OCI-LY3 (cell line): ENCODE data around the gene MCU.
"Not testable (repeated sequence)": the region's sequence is repeated elsewhere in the genome, so short reads cannot be mapped to it uniquely, and the experiment has no call there.

Source experiments
- H2AFZ ChIP-seq: fragments of 200-600, 300-600 bp; shearing (Covaris generic); 2 replicates; pipeline ENCODE4 v1.6.0; 2014; ENCODE audit warnings: antibody characterized with exemption, low read depth, low read length
- H3K27ac ChIP-seq: fragments of 200-600, 300-600 bp; sonication (generic); 2 replicates; pipeline ENCODE4 v1.5.1; 2014; ENCODE audit warnings: mild to moderate bottlenecking, low read length, moderate library complexity, mixed read lengths
- H3K27me3 ChIP-seq: fragments of 200-600, 300-600 bp; sonication (generic); 2 replicates; pipeline ENCODE4 v1.6.1; 2014; ENCODE audit warnings: low read depth, low read length, mixed read lengths
- H3K36me3 ChIP-seq: fragments of 200-600, 300-600 bp; sonication (generic); replicated peaks from 2 replicates; pipeline ENCODE3; 2014; ENCODE audit warnings: low read depth, low read length, mixed read lengths
- H3K4me1 ChIP-seq: fragments of 300-600, 200-600 bp; sonication (generic); 2 replicates; pipeline ENCODE4 v1.6.1; 2014; ENCODE audit warnings: low read length, mixed read lengths
- H3K4me2 ChIP-seq: fragments of 200-600, 300-600 bp; sonication (generic); 2 replicates; pipeline ENCODE4 v1.6.1; 2014; ENCODE audit warnings: low read length, mixed read lengths
- H3K4me3 ChIP-seq: fragments of 300-600, 200-600 bp; sonication (generic); 2 replicates; pipeline ENCODE4 v1.5.1; 2014; ENCODE audit warnings: antibody characterized with exemption, mild to moderate bottlenecking, low read length, moderate library complexity
- H3K79me2 ChIP-seq: fragments of 300-600, 200-600 bp; shearing (Covaris generic); 2 replicates; pipeline ENCODE4 v1.6.1; 2014; ENCODE audit warnings: mild to moderate bottlenecking, low read length, mixed read lengths
- H3K9ac ChIP-seq: fragments of 300-600, 200-600 bp; shearing (Covaris generic); 2 replicates; pipeline ENCODE4 v1.6.0; 2014; ENCODE audit warnings: mild to moderate bottlenecking, low read length, moderate library complexity
- H3K9me3 ChIP-seq: fragments of 200-600, 300-600 bp; shearing (Covaris generic); 2 replicates; pipeline ENCODE4 v1.6.1; 2014; ENCODE audit warnings: low read length, mixed read lengths; ENCODE audit not compliant: insufficient read depth
- H4K20me1 ChIP-seq: fragments of 200-600, 300-600 bp; sonication (generic); 2 replicates; pipeline ENCODE4 v1.6.1; 2016; ENCODE audit warnings: low read length, mixed read lengths; ENCODE audit not compliant: insufficient read depth
- CTCF ChIP-seq: fragments of 200-600, 300-600 bp; sonication (generic); IDR thresholded peaks from 2 replicates; pipeline ENCODE4 v1.5.1; 2014; ENCODE audit warnings: antibody characterized with exemption, low read length, low read depth
- EZH2phosphoT487 ChIP-seq: fragments of 200-600 bp; shearing (Covaris generic); IDR thresholded peaks from 2 replicates; pipeline ENCODE4 v1.6.1; 2018; ENCODE audit warnings: antibody characterized with exemption, mixed run types, low read depth

MCU gene

GRCh38 chr10:72893136-72893798 lies 201.3 kb downstream of the MCU start, which contains the start of gene OIT3:
TSS of gene OIT3 (plus strand) at chr10:72893739. CDS start at chr10:72893799, 60 bp downstream.
- H2AFZ ChIP-seq = no peak within 1 kb of the TSS
- H3K27ac ChIP-seq = no peak within 1 kb of the TSS

GRCh38 chr10:72895236-72895850 lies 203.4 kb downstream of the MCU start:
- Histone ChIP-seq H3K27ac (no peak overlapping the region), H3K4me1 (no peaks in the 10 kb centered on the region), H3K4me2 (no peak overlapping the region), H3K4me3 (no peak overlapping the region), H3K27me3 (no peaks in the 10 kb centered on the region), H3K36me3 (no peaks in the 10 kb centered on the region), H4K20me1 (no peaks in the 10 kb centered on the region), H3K9ac (no peak overlapping the region), H2AFZ (no peak overlapping the region), H3K79me2 (no peaks in the 10 kb centered on the region), H3K9me3 (no peaks in the 10 kb centered on the region)
- no peak for TF ChIP-seq CTCF

More at GRCh38 chr10:72893136-72893798, 201.3 kb downstream of the MCU start, which contains the start of gene OIT3:
- Histone ChIP-seq H3K9ac (no peak within 1 kb of the TSS), H4K20me1 (no peaks in the 10 kb centered on the region), H3K4me3 (no peak within 1 kb of the TSS), H3K9me3 (no peaks in the 10 kb centered on the region), H3K4me1 (no peaks in the 10 kb centered on the region), H3K27me3 (no peaks in the 10 kb centered on the region), H3K79me2 (no peaks in the 10 kb centered on the region), H3K4me2 (no peak within 1 kb of the TSS), H3K36me3 (no peaks in the 10 kb centered on the region)
- no peak for TF ChIP-seq CTCF
- no peak for TF ChIP-seq EZH2phosphoT487

- Histone ChIP-seq H4K20me1 (no peaks in the 10 kb centered on the region), H3K27me3 (no peaks in the 10 kb centered on the region), H3K4me3 (no peak overlapping the region), H3K79me2 (no peaks in the 10 kb centered on the region), H3K36me3 (no peaks in the 10 kb centered on the region), H3K4me2 (no peak overlapping the region), H3K9ac (no peak overlapping the region), H3K9me3 (no peaks in the 10 kb centered on the region), H3K4me1 (peaks cover 4% of the 10 kb centered on the region), H3K27ac (no peak overlapping the region), H2AFZ (no peak overlapping the region)
- TF ChIP-seq CTCF (no peak), EZH2phosphoT487 (no peak)
Measured at GRCh38 chr10:72898616-72899015, 206.7 kb downstream of the MCU start.

GRCh38 chr10:72899545-72899944 lies 207.6 kb downstream of the MCU start:
- H3K9ac ChIP-seq = no peak overlapping the region
- TF ChIP-seq CTCF = no peak
- no peak for TF ChIP-seq EZH2phosphoT487
- H3K9me3 ChIP-seq = no peaks in the 10 kb centered on the region
- no peaks in the 10 kb centered on the region for H3K36me3 ChIP-seq
- no peaks in the 10 kb centered on the region for H3K27me3 ChIP-seq
- no peak overlapping the region for H2AFZ ChIP-seq
- H3K4me2 ChIP-seq = no peak overlapping the region
- no peaks in the 10 kb centered on the region for H4K20me1 ChIP-seq
- H3K27ac ChIP-seq = no peak overlapping the region
- H3K79me2 ChIP-seq = no peaks in the 10 kb centered on the region
- H3K4me1 ChIP-seq = peaks cover 13% of the 10 kb centered on the region
- H3K4me3 ChIP-seq = no peak overlapping the region

- H4K20me1 ChIP-seq, H3K36me3 ChIP-seq, H2AFZ ChIP-seq, H3K27me3 ChIP-seq, H3K9ac ChIP-seq, H3K79me2 ChIP-seq, H3K4me3 ChIP-seq, H3K9me3 ChIP-seq: not testable (repeated sequence)
- Histone ChIP-seq H3K27ac (peak overlapping the region; percentile 41; the same call in 1 of the 2 replicates), H3K4me1 (peaks cover 27% of the 10 kb centered on the region), H3K4me2 (peak overlapping the region; percentile 24; the same call in 1 of the 2 replicates)
Measured at GRCh38 chr10:72903941-72904446, 212.1 kb downstream of the MCU start.
